Glomerular visceral epithelial cell (primary cell): ENCODE results near the gene TBC1D7.

Experiments
- DNase-seq: peaks from one replicate; pipeline ENCODE4 v3.0.0-alpha.2; 2016; ENCODE audit errors: extremely low spot score

Gene TBC1D7

DNA sequence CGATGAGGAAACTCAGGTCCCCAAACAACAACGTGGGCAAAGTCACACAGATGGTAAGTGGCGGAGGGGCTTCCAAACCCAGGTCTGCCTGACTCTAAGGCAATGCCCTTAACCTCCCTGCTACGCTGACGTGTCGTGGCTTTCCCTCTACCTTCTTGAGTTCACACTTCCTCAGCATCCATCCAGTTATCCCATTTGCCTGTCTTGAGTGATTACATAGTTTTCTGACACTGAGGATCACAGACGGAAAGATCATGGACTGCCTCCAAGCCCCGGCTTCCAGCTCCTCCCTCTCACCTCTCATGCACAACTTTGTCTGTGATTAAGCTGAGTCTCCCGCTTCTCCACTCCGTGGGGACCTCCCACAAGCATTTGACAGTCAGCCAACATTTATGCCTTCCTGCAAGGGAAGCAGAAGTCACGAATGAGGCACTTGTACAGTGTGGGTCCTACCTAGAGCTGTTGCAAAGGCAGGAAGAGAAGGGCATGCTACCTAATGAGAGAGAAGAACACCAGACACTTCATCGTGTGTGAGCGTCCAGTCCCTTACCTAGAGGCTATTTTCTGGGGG lies 33.8 kb downstream of the TBC1D7 start:
- DNase-seq = no peak

DNA sequence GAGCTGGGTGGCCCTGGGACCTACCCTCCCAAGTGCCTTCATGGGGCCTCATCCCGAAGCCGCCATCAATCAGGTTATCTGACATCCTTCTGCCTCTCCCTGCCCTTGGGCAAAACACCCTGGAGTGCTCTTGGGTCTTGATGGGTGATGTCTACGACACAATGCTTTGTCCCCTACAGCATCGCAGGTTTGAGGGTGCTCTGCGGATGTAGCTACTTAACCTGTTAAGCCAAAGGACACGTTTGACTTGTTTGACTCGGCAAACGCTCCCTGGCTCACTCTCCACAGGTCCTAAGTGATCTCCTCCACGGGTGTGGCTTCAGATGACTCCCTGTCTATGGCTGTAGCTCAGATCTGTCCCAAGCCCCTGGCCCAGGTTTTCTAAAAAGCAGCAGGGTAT lies 35.6 kb downstream of the TBC1D7 start:
- DNase-seq = no peak

DNA sequence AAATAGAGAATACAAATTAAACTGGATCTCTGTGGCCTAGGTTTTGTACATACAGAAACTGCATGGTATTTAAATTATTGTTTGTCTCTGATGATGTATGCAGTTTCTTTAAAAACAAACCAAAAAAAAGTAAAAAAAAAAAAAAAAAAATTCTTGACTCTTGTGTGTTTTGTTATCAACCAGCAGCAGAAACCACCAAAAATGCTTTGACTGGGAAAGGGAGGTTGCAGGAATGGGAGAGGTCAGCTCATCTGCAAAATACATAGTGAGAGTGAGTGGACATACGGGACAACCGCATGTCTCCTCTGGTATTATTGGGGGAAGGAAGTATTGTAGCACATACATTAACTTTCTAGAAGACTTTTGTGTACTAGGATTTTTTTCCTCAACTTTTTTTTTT lies 38.0 kb downstream of the TBC1D7 start:
- DNase-seq = no peak

DNA sequence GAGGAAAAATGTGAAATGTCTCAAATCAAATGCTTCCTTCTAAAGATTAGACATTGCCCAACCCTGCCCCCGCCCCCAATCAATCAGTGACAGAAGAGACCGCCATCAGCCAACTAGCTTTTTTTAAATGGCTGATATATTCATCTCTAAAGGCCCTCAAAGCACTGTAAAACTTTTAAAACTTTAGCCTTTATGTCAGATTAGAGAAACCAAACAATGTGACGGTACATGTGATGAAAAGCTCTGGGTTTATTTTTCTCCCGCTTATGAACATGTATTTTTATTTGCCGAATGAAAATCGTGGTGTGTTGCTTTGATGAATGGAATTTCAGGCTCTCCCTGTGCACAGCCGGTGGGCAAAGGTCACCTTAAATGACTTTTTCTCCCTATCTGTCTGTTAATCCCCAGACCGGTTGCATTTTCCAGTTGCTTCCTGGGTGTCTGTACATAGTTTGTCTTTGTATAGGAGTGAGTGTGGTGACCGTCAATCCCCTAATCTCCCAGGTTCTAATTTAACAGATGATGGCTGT lies 38.5 kb downstream of the TBC1D7 start:
- DNase-seq = no peak

DNA sequence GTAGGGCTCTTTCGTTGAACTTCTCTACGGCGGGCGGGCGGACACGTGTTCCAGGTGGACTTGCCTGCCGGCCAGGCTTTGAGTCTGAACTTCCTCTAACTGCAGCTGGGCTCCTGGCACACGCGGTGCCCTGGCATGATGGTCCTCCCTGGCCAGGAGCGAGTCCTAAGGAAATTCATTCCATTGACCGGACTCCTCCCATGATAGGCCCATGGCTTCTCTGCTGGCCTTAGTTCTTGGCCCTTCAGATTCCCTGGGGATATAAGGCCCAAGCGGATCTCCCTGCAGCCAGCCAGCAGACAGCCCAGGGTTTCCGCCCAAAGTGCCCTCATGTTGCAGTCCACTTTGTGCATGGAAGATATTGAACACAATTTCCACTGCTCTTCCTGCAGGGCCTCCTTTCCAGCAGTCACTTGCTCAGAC lies 39.4 kb downstream of the TBC1D7 start:
- no peak for DNase-seq

DNA sequence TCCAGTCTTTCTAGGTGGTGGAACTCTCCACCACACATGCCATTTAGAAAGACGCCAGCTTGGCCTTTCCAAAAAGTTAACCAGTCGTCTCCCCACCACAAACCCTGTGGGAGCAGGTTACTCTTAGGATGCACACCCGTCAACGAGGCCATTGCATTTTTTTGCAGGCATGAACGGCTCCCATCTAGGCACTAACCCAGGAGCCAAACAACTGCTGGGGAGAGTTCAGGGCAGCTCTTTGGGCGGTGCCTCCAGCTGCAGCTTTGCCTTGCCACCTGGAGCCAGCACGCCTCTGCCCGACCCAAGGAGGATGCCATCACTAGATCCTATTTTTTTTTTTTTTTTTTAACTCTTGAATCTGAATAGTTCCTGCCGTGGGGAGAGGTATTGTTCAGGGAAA lies 39.9 kb downstream of the TBC1D7 start:
- DNase-seq = no peak

DNA sequence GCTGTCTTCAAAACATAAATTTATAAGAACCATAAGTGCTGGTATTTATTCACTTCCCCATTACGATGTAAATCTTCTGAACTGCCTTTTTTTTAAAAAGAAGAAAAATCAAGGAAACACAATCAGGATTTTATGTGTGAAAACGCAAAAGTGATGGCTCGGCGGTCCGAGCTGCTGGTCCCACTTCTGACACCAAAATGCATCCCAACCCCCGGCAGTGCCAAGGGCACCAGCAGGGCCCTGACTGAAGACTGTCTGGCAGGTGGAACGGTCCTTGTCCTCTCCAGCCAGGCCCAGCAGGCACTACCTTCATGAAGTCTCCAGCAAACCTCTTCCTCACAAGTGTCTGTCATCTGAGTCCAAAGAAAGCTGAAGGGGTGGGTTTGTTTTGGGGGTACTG lies 41.2 kb downstream of the TBC1D7 start:
- no peak for DNase-seq

DNA sequence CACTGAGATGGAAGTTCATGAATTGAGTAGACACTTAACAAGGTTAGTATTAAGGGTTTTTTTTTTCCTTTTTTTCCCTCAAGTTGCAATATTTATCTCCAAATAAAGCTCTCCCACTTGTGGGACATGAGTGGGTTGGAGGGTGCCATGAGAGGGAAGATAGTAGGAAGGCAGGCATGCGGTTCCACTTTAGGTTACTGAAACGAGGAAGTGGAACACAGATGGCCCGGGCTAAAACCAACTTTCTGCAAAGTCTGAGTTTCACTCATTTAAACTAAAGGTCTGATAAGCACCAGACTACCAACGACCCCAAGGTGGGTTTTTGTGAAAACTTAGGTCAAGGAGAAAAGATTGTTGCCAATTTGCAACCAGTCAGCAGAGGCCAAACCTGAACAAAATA lies 42.2 kb downstream of the TBC1D7 start:
- no peak for DNase-seq

DNA sequence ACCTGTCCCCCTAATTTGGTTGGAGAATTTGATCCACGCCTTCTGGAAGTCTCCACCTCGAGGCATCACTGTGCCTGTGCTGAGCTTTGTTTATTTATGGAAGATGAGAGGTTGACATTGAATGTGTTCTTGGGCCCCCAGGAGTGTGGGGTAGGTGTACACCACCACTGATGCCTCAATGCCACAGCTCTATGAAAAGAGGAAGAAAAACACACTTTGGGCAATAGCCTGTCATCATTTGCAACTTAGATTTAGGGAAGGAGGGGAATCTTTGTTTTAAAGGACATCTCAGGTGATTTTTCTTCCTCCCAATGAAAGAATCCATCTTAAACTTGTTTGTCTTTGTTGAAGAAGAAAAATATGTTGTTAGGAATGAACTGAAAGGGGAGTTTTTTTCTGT lies 42.6 kb downstream of the TBC1D7 start:
- DNase-seq = no peak

DNA sequence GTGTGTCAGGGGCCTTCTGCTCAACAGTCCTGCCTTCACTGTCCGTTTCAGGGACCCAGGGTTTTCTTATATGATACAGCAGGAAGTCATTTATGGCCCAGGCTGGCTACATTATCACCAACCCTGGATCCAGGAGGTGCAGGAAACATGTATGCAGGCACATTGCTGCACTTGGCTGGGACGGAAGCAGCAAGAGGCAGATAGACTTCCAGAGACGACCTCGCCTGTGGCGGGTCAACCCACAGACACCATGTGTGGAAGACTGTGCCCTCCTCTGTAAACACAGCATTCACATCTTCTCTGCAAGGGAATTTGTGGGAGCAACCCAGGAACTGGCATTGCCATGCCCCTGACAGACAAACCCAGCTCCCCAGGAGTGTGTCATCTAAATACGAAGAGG lies 43.7 kb downstream of the TBC1D7 start:
- DNase-seq = no peak

DNA sequence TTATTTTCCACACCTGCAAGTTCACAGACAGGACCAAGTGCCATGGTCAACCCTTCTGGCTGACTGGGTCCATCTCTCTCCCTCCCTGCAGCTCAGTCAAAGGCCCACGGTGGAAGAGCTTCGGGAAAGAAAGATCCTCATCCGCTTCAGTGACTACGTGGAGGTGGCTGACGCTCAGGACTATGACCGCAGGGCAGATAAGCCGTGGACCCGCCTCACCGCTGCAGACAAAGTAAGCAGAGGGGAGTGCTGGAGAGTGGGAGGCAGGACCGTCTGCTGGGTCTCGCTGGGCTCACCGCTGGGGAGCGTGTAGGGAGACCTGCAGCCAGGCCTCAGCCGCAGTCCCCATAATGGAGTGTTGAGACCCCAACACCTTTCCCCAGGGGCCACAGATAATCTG lies 45.0 kb downstream of the TBC1D7 start:
- no peak for DNase-seq

DNA sequence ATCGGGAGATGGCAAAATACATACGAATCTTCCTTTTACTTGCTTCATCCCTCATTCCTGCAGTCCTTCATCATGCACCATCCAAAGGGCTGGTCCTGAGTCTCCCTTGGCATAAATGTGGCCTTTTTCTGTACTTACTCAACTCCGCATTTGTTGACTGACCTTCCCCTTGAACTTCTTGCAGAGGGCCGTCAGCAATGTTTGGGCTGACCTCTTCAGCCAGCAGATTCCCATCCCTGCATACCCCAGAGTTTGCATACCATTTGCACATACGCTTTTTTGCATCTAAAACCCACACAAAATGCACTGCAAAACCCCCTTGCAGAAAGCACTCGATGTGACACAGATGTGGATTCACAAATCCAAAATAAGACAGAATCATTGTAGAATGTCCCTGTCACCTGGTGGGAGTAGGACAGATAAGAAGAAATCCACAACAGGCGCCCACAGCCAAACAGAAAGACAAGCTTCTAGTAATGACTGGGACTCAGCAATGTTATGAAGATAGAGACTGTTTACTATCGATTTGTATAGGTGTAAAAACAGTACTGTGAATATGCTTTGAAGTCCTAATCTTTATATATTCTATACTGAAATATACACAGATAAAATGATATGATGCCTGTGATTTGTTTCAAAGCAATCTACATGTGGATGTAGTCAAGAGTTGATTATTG lies 45.8 kb downstream of the TBC1D7 start:
- DNase-seq = no peak

DNA sequence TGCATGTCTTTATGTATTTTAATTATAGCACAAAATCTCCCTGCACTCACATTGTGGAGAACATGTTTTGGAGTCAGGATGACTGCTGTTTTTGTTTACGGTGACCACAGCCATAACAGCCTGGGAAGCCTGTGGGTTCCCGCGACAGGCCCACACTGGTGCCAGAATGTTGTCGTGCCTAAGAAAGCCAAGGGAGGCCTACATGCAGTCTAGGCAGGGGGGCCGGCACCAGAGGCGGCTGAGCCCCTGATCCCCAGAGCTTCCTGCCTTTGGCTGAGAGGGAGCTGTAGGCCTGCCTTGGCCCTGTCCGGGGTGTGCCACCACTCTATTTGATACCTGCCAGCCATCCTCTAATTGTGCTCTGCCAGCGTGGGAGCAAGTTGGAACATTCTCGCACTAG lies 46.7 kb downstream of the TBC1D7 start:
- no peak for DNase-seq

DNA sequence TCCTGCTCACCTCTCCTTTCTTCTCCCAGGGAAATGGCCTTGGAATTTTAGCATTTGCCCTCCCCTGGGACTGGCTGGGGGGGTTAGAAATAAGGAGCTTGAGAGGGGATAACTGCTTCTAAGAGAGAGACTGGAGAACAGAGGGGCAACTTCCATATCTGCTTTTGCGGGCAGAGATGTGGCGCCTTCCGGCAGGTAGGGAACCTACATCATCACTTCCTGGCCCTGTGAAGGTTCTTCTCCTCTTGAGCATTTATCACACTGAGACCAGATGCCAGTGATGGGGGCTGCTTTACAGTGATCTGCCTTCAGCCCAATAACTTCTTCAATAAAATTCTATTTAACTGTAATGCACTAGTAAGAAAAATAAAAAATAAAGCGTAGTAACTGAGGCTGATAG lies 48.1 kb downstream of the TBC1D7 start:
- no peak for DNase-seq

DNA sequence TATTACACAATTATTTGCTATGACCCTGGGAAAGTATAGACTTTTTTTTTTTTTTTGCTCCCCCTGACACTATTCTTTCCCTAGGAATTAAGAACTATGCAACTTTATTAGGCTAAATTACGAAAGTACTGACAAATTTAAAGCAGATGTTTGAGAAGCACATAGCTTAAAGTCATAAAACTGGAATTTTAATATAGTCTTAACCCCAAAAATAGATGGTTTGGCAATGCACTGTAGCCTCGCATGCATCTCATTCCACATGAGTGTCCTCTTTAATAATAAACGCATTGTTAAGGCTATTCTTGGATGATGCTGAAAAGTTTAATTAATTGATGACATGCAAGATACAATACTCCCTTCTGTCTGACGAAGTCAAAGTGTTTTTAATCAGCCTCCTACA lies 49.3 kb downstream of the TBC1D7 start:
- no peak for DNase-seq

DNA sequence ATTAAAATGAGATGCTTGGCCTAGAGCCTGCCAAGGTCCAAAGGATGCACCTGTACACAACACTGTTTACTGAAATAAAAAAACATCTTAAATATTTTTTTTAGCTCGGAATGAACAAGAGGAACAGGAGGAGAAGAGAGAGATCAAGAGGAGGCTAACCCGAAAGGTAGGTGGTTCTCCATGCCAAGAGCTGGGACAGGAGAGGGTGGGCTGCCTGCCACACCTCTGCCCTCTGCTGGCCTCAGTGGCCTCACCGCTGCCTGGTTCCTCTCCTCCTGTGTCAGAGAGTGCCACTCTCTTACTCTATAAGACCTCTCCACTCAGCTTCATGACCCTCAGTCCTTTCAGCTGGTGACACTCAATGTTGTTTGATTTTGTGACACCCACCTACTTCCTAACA lies 50.2 kb downstream of the TBC1D7 start:
- DNase-seq = no peak

DNA sequence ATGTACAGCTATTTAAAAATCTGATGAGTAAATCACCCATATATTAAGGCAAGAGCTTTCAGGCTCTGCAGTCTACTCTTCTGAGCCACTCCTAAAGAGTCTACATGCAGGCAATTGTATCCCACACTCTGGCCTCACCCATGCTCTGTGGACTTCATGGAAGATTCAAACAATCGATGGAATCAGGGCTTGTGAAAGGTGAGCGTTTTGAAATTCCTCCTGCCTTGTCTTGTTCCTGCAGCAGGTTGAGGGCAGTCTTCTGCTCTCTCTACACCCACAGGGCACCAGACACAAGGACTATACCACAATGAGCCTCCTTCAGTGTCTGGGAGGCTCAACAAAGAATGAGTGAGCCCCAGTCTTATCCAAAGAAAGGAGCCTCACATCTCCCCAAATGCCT lies 51.1 kb downstream of the TBC1D7 start:
- no peak for DNase-seq

DNA sequence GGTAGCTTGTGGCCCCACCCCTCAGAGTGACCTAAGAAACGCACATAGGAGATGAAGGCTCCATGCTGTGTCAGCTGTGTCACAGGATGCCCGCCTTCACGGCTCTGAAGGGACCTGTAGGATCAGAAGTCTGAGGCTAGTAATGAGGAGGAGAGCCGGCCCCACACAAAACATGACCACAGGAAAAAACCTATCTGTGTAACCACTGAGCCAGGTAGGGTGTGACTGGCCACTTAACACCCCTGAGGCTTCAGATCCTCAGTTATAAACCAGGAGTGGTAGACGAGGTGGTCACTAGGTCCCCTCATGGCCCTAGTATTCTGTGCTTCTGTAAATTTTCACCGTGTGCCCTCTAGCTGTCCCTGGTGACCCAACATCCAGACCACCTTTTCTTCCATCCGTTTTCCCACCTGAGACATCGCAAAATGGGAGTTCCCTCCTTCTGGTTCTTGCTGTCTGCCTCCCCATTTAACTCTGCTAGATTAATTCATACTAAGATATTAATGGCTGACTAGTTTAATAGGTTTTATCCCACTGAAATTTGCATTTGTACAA lies 52.8 kb downstream of the TBC1D7 start:
- DNase-seq = no peak

DNA sequence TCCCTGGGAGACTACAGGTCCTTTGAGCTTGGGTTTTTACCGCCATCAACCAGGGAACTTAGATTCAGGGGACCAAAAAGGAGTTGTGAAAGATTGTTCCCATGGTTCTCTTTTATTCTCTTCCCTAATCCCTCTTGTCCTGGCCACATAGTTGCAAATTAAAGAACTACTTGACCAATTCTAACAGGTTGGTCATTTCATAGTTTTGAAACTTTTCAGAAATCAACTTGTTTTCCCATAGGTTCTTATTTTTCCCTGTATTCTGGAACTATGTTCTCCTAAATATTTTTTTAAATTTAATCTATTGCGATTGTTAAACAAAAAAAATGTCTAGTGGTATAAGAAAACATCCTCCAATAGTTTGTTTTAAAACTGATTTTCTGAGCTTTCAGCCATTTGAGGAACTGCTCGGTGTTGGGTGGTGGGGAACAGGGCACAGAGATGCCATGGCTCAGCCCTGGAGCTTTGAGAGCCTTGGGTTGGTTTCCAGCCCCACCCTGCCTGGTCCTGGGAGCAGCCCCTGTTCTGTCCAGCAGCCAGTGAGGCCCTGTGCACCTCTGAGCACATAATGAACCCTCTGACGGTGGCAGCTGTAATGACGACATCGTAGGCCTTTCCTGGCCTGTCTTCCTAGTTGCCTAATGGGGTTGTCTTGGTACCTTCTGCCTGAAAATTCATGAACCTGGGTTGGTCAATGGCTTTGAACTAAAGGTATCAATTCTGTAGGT lies 53.5 kb downstream of the TBC1D7 start:
- DNase-seq = no peak

DNA sequence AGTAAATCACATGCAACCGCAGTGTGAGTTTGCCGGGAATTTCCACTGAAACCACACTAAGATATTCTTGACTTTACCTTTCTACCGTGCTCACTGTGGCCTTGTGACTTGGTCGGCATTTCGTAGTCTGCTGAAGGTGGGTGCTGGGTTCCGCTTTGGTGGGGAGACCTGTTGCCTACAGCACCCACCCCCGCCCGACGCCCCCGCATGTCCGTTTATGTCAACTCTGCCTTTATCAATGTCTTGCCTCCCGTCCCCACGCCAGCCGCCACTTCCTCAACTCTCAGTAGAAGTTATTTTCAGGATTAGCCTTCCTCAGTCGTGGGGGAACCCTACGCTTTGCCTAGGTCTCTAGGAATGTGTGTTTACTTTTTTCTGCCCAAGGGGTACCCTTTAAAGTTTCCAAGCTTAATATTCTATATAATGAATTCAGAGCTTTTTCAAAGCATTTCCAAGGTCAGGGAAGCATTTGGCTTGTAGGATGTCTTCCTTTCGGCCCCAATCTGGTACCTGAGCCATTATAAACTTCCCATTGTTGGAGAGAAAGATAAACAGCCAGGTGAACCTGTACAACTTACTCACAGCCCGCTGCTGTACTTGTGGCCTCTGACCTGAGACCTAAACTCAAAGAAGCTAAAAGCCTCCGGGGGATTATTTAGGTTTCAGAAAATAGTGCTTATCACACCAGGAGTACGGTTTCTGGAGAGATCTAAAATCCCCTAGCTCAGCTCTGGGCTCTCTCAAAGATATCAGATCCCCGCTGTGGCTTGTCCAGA lies 54.2 kb downstream of the TBC1D7 start:
- peak; percentile 12 for DNase-seq

DNA sequence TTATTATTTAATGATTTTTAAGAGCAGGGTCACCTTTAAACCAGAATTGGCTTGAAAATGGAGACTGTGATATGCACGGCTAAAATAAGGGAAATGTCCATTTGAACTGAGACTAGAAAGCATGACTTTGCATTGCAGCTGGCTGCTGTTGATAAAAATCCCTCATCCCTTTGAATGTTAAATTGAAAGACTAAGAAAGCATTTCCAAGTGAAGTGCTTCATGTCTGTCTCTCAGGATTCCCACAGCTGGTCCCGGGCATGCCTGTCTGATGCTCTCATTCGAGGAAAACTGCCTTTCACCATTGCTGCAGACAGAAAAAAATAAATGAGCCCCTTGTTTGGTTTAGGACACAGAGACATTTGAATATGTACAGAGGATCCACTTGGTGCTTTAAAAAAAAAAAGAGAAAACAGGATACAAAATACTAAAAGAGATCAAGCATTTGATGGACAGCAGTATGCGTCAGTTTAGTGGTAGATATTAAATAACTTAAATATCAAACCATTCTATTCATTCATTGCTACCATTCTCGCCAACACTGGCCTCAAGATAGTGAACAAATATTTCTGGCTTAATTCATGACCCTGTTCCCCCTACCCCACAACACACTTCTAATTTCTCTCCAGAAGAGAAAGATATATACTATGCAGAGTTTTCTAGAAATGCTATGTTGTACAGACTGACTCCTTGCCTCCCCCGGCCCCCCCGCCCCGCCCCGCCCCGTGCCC lies 55.0 kb downstream of the TBC1D7 start:
- DNase-seq = no peak
